ENCODE results near the gene TMBIM1. TPM values are rescaled to one million over a fixed set of nuclear protein-coding genes. Genes with fewer than 3 reads are reported as not detected.

Gene TMBIM1
- total RNA-seq, 1 experiment from 2014 or later, result 91.0 TPM

DNA sequence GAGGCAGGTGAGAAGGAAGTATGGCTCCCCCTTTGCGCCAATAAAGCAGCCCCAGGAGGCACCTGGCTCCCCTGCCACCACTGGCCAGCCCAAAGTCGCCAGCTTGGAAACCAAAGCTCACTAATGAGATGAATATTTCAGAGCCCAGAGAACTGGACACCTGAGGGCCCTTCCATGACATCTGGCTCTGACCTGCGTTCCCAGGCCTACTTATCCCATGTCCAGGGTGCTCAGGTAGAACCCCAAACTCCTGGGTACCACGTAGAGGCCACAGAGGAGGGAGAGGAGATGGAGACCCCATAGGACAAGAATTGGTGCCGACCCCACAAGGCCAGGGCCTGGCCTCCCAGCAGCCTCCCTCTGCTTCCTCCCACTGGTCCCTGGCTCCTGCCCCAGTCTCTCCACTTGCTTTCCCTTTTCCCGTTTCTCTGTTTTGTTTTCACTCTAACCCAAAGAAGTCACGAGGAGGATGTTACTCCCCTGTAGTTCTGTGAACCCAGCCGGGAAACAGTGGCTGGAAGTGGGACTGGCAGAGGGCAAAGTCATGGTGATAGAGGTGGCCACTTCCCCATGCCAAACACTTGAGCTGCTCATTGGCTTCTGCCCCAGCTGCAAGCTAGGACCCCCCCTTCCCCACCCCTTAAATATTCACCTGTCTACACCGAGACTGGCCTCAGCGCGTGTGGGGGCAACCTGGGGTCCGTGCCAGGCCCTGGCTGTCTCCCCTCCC lies 820 bp downstream of the TMBIM1 start:
- no TSS peak for BruUV-seq (replicated peaks)
- no peaks in the 10 kb centered on the region for H3K9me3 ChIP-seq (ENCODE audit: control insufficient read depth in 1 of 2, insufficient read depth in 1 of 2, low read depth in 1 of 2, low read length in 2 of 2)
- RAD21 ChIA-PET (ENCODE audit: low non-redundant PET in 1 of 2, low total read pairs in 2 of 2, uncharacterized antibody in 2 of 2, unreplicated experiment in 2 of 2), result no interaction called here
- no peaks in the 10 kb centered on the region for H3K27me3 ChIP-seq (ENCODE audit: insufficient read depth, low read length)
- no peaks in the 10 kb centered on the region for H3K36me3 ChIP-seq (ENCODE audit: control insufficient read depth in 1 of 2, insufficient read depth in 2 of 2, low read length in 2 of 2)
- peak overlapping the region; percentile 93 for H3K4me2 ChIP-seq (ENCODE audit: low read length)
- TF ChIP-seq POLR2AphosphoS5 (IDR thresholded peaks at IDR 0.05; ENCODE audit: low read depth, low read length) (no peak), EGR1 (IDR thresholded peaks at IDR 0.05; ENCODE audit: low read depth) (no peak), ZNF274 (IDR thresholded peaks at IDR 0.05; ENCODE audit: low read depth, low read length) (no peak), YY1 (IDR thresholded peaks at IDR 0.05; ENCODE audit: extremely low read depth, insufficient replicate concordance, low read depth, low read length) (no peak), CBX3 (IDR thresholded peaks at IDR 0.05; ENCODE audit: low read depth) (no peak), POLR2A (IDR thresholded peaks at IDR 0.05; ENCODE audit: borderline replicate concordance, extremely low read depth, insufficient read depth, insufficient read length) (no peak), TCF7L2 (IDR thresholded peaks at IDR 0.05; ENCODE audit: borderline replicate concordance, extremely low read depth, insufficient read depth, insufficient read length) (no peak), ZFX (IDR thresholded peaks at IDR 0.05) (no peak), ELF1 (IDR thresholded peaks at IDR 0.05; ENCODE audit: borderline replicate concordance, low read depth) (no peak), CEBPB (IDR thresholded peaks at IDR 0.05; ENCODE audit: low read depth) (no peak)
- TF ChIP-seq, protein P1, sequence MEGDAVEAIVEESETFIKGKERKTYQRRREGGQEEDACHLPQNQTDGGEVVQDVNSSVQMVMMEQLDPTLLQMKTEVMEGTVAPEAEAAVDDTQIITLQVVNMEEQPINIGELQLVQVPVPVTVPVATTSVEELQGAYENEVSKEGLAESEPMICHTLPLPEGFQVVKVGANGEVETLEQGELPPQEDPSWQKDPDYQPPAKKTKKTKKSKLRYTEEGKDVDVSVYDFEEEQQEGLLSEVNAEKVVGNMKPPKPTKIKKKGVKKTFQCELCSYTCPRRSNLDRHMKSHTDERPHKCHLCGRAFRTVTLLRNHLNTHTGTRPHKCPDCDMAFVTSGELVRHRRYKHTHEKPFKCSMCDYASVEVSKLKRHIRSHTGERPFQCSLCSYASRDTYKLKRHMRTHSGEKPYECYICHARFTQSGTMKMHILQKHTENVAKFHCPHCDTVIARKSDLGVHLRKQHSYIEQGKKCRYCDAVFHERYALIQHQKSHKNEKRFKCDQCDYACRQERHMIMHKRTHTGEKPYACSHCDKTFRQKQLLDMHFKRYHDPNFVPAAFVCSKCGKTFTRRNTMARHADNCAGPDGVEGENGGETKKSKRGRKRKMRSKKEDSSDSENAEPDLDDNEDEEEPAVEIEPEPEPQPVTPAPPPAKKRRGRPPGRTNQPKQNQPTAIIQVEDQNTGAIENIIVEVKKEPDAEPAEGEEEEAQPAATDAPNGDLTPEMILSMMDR (IDR thresholded peaks at IDR 0.05 in 2 of 3, conservative IDR thresholded peaks at IDR 0.05 in 1 of 3; ENCODE audit: borderline replicate concordance in 1 of 3, insufficient read depth in 1 of 3, low read depth in 2 of 3, low read length in 2 of 3), result no peak
- TF ChIP-seq, protein P2, sequence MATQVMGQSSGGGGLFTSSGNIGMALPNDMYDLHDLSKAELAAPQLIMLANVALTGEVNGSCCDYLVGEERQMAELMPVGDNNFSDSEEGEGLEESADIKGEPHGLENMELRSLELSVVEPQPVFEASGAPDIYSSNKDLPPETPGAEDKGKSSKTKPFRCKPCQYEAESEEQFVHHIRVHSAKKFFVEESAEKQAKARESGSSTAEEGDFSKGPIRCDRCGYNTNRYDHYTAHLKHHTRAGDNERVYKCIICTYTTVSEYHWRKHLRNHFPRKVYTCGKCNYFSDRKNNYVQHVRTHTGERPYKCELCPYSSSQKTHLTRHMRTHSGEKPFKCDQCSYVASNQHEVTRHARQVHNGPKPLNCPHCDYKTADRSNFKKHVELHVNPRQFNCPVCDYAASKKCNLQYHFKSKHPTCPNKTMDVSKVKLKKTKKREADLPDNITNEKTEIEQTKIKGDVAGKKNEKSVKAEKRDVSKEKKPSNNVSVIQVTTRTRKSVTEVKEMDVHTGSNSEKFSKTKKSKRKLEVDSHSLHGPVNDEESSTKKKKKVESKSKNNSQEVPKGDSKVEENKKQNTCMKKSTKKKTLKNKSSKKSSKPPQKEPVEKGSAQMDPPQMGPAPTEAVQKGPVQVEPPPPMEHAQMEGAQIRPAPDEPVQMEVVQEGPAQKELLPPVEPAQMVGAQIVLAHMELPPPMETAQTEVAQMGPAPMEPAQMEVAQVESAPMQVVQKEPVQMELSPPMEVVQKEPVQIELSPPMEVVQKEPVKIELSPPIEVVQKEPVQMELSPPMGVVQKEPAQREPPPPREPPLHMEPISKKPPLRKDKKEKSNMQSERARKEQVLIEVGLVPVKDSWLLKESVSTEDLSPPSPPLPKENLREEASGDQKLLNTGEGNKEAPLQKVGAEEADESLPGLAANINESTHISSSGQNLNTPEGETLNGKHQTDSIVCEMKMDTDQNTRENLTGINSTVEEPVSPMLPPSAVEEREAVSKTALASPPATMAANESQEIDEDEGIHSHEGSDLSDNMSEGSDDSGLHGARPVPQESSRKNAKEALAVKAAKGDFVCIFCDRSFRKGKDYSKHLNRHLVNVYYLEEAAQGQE (IDR thresholded peaks at IDR 0.05; ENCODE audit: low read depth), result no peak
- H3K4me3 ChIP-seq (replicated peaks in 1 of 2; ENCODE audit: low read depth in 1 of 2, low read length in 2 of 2), result peak overlapping the region; percentile 75 to 96
- H4K20me1 ChIP-seq (ENCODE audit: insufficient read depth), result no peaks in the 10 kb centered on the region
- H3K9me2 ChIP-seq (ENCODE audit: insufficient read depth), result no peaks in the 10 kb centered on the region
- no peak overlapping the region for H2AFZ ChIP-seq (ENCODE audit: low read depth, low read length, poor library complexity, severe bottlenecking)
- POLR2A ChIA-PET, result no interaction called here
- peaks cover 51% of the 10 kb centered on the region for H3K79me2 ChIP-seq (ENCODE audit: insufficient read depth, low read length)
- DNase-seq (ENCODE audit: low read depth, low spot score), result no peak
- H3K9ac ChIP-seq (ENCODE audit: low read length), result peak overlapping the region; percentile 98
- H3K4me1 ChIP-seq (ENCODE audit: control insufficient read depth in 1 of 2, insufficient read depth in 2 of 2, low read length in 2 of 2), result peaks cover 47 to 85% of the 10 kb centered on the region in 2 experiments
- CTCF ChIA-PET, result interaction anchor here (1.4 kb wide), 2 partner anchors 102 to 104 kb away, joined by 3 read pairs; no protein-coding TSS in a partner anchor
- ATAC-seq, result peak; percentile 1; the same call in 1 of the 2 replicates
- peak overlapping the region; percentile 79 for H3K27ac ChIP-seq (ENCODE audit: low read depth, low read length)
- intact Hi-C loops (cut with micrococcal nuclease), result loop anchor here (1.0 to 2.0 kb wide), 2 partner anchors 105 to 357 kb away; no protein-coding TSS in a partner anchor
